Measurements from ENCODE around the gene UBE2O. TPM values are rescaled to one million over a fixed set of nuclear protein-coding genes. Genes with fewer than 3 reads are reported as not detected.

Gene UBE2O
- total RNA-seq, 1 experiment from 2014 or later = 68.9 TPM

GRCh38 chr17:76493505-76494167, 40.7 kb upstream of the UBE2O start:
- H3K9me3 Mint-ChIP-seq = no peaks in the 10 kb centered on the region
- H3K27me3 Mint-ChIP-seq (ENCODE audit: low read depth) = no peaks in the 10 kb centered on the region
- H3K36me3 Mint-ChIP-seq = no peaks in the 10 kb centered on the region
- TF ChIP-seq PREB (CRISPR knock-in tag; IDR thresholded peaks at IDR 0.05; ENCODE audit: borderline replicate concordance) = no peak
- TF ChIP-seq NR2C2 (CRISPR knock-in tag; IDR thresholded peaks at IDR 0.05) = no peak
- no peak for TF ChIP-seq ZNF512 (CRISPR knock-in tag; IDR thresholded peaks at IDR 0.05; ENCODE audit: borderline replicate concordance)
- no peak for TF ChIP-seq CBFB (CRISPR knock-in tag; IDR thresholded peaks at IDR 0.05; ENCODE audit: low read depth)
- no peak for TF ChIP-seq NFATC4 (CRISPR knock-in tag; IDR thresholded peaks at IDR 0.05)
- no peak for TF ChIP-seq TP53 (CRISPR knock-in tag; IDR thresholded peaks at IDR 0.05)
- TF ChIP-seq E2F4 (CRISPR knock-in tag; IDR thresholded peaks at IDR 0.05; ENCODE audit: borderline replicate concordance, low read depth) = no peak
- TF ChIP-seq, protein P1, sequence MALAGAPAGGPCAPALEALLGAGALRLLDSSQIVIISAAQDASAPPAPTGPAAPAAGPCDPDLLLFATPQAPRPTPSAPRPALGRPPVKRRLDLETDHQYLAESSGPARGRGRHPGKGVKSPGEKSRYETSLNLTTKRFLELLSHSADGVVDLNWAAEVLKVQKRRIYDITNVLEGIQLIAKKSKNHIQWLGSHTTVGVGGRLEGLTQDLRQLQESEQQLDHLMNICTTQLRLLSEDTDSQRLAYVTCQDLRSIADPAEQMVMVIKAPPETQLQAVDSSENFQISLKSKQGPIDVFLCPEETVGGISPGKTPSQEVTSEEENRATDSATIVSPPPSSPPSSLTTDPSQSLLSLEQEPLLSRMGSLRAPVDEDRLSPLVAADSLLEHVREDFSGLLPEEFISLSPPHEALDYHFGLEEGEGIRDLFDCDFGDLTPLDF (CRISPR knock-in tag; IDR thresholded peaks at IDR 0.05) = no peak
- no peak for TF ChIP-seq ZNF219 (CRISPR knock-in tag; IDR thresholded peaks at IDR 0.05; ENCODE audit: borderline replicate concordance)
- TF ChIP-seq IRF2 (CRISPR knock-in tag; IDR thresholded peaks at IDR 0.05; ENCODE audit: borderline replicate concordance, low read depth) = no peak
- no peak for TF ChIP-seq AFF4 (CRISPR knock-in tag; IDR thresholded peaks at IDR 0.05; ENCODE audit: borderline replicate concordance)
- TF ChIP-seq ARID4B (CRISPR knock-in tag; IDR thresholded peaks at IDR 0.05; ENCODE audit: borderline replicate concordance) = no peak
- TF ChIP-seq, protein P2, sequence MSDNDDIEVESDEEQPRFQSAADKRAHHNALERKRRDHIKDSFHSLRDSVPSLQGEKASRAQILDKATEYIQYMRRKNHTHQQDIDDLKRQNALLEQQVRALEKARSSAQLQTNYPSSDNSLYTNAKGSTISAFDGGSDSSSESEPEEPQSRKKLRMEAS (CRISPR knock-in tag; IDR thresholded peaks at IDR 0.05) = no peak
- ATAC-seq (no peak), DNase-seq (ENCODE audit: low spot score) (no peak)
- POLR2A ChIA-PET = no interaction called here
- H3K4me1 Mint-ChIP-seq = peaks cover 31% of the 10 kb centered on the region
- no peak overlapping the region for H3K27ac Mint-ChIP-seq
- CTCF ChIA-PET = interaction anchor here (0.5 to 2.9 kb wide), 17 partner anchors 10 to 589 kb away, joined by 3 to 16 read pairs (median 5); partner anchors contain the start of genes AANAT, MRPL38 and UBE2O
- H3K4me3 Mint-ChIP-seq = no peak overlapping the region
